BJ (cell line): ENCODE measurements around the gene HSD11B2. TPM values are rescaled to one million over a fixed set of nuclear protein-coding genes. Genes with fewer than 3 reads are reported as not detected.
"Not testable (repeated sequence)": the region's sequence is repeated elsewhere in the genome, so short reads cannot be mapped to it uniquely, and the experiment has no call there.

ENCODE experiments used
- CTCF ChIA-PET: fragments of 350-600 bp; formaldehyde crosslinking; extraction: SDS; loops from one replicate; lab custom pipeline; 2021; ENCODE audit warnings: antibody characterized with exemption, inconsistent platforms; lab: Yijun Ruan, JAX
- POLR2A ChIA-PET: fragments of 300-600 bp; sonication (Branson Sonifier 250); formaldehyde crosslinking; extraction: SDS; loops from one replicate; lab custom pipeline; 2021; ENCODE audit warnings: antibody characterized with exemption; lab: Charles Lee
- DNase-seq: peaks from one replicate; pipeline ENCODE4 v3.0.0-alpha.2; 2011; ENCODE audit warnings: low read depth
- H3K27me3 ChIP-seq: 2 replicates; pipeline ENCODE4 v1.6.0; 2011; ENCODE audit warnings: low read length; ENCODE audit not compliant: control insufficient read depth, insufficient read depth
- H3K36me3 ChIP-seq: 2 replicates; pipeline ENCODE4 v1.5.1; 2011; ENCODE audit warnings: low read length; ENCODE audit not compliant: control insufficient read depth, insufficient read depth
- H3K4me3 ChIP-seq: 2 replicates; pipeline ENCODE4 v1.5.1; 2011; ENCODE audit warnings: low read depth, mild to moderate bottlenecking, control low read depth, low read length
- polyA plus RNA-seq: library from polyadenylated mRNA; depleted of rRNA; stranded (reverse); fragments of >200 nt; gene quantifications from 2 replicates; pipeline ENCODE4 v1.2.3, GENCODE V29; 2011
- TF ChIP-seq, protein P1 (sequence below): IDR thresholded peaks from 2 replicates; pipeline ENCODE4 v1.5.1; 2011; ENCODE audit warnings: low read depth, mild to moderate bottlenecking, control low read depth, inconsistent platforms, low read length, moderate library complexity; ENCODE audit not compliant: insufficient read depth

The HSD11B2 gene
- polyA plus RNA-seq, 1 experiment = 0.07 TPM

DNA sequence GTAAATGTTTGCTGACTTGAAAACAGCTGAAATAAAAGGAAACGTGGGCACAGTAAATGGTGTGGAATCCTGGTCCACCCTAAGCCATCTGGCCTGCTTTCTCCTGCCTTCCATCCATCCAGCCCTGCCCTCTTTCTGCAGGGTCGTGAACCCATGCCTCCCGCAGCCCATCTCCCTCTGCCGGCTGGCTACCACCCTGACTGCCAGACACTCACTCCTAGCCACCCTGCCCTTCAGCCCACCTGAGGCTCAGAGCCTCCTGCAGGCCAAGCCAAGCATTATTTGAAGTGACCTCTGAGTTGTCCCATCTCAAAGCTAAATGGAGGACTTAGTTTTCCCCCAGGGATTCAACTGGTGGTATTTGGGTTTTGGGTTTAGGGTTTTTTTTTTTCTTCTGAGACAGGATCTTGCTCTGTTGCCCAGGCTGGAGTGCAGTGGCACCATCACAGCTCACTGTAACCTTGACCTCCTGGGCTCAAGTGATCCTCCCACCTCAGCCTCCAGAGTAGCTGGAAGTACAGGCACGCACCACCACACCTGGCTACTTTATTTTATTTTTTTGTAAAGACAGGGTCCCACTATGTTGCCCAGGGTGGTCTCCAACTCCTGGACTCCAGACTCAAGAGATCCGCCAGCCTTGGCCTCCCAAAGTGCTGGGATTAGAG is 23.0 kb upstream of the HSD11B2 start:
- Histone ChIP-seq H3K36me3 (no peaks in the 10 kb centered on the region), H3K4me3 (no peak overlapping the region), H3K27me3 (no peaks in the 10 kb centered on the region)
- DNase-seq = no peak
- ChIA-PET POLR2A (no interaction called here), CTCF (interaction anchor here (0.9 to 4.2 kb wide), 7 partner anchors 9 to 431 kb away, joined by 3 to 20 read pairs (median 5); partner anchors contain the start of gene ZDHHC1)
- TF ChIP-seq, protein P1, sequence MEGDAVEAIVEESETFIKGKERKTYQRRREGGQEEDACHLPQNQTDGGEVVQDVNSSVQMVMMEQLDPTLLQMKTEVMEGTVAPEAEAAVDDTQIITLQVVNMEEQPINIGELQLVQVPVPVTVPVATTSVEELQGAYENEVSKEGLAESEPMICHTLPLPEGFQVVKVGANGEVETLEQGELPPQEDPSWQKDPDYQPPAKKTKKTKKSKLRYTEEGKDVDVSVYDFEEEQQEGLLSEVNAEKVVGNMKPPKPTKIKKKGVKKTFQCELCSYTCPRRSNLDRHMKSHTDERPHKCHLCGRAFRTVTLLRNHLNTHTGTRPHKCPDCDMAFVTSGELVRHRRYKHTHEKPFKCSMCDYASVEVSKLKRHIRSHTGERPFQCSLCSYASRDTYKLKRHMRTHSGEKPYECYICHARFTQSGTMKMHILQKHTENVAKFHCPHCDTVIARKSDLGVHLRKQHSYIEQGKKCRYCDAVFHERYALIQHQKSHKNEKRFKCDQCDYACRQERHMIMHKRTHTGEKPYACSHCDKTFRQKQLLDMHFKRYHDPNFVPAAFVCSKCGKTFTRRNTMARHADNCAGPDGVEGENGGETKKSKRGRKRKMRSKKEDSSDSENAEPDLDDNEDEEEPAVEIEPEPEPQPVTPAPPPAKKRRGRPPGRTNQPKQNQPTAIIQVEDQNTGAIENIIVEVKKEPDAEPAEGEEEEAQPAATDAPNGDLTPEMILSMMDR = no peak

DNA sequence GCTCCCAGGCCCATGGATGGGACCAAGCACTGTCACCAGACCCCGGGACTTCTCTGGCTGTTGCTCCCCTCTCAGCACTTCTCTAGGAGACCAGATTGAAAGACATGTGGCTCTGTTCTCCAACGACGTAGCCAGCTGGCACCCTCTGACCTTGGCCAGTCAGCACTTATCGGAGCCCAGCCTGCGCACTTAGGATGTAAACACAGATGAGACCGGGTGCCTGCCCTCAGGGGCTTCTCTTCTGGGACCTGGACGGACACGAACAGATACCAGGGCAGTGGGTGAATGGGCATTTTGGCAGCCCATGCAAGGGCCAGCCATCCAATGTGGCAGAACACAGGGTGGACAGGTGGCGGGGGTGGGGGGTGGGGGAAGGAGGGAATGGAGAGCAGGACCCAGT is 21.3 kb upstream of the HSD11B2 start:
- POLR2A ChIA-PET = no interaction called here
- CTCF ChIA-PET = no interaction called here
- no peak overlapping the region for H3K4me3 ChIP-seq
- no peak for DNase-seq
- TF ChIP-seq, protein P1 = no peak
- no peaks in the 10 kb centered on the region for H3K36me3 ChIP-seq
- no peaks in the 10 kb centered on the region for H3K27me3 ChIP-seq

DNA sequence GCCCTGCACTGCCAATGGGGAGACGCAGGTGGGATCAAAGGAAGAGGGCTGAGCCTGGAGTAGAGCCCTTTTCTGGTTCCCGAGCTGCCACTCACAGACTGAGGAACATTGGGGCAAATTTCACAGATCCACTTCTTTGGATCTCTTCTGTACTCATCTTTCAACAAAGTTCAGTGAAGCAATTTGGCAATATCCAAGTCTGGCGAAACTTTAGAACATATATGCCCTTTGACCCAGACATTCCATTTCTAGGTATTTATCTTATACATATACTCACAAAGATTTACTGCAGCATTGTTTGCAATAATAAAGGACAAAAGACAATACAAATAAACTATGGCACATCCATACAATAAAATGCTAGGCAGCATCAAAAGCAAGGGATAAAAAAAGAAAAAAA is 19.6 kb upstream of the HSD11B2 start:
- no peaks in the 10 kb centered on the region for H3K27me3 ChIP-seq
- ChIA-PET POLR2A (no interaction called here), CTCF (interaction anchor here (0.7 kb wide), 1 partner anchor 141 kb away, joined by 3 read pairs; no protein-coding TSS in a partner anchor)
- DNase-seq = no peak
- H3K4me3 ChIP-seq = no peak overlapping the region
- TF ChIP-seq, protein P1 = no peak
- no peaks in the 10 kb centered on the region for H3K36me3 ChIP-seq

DNA sequence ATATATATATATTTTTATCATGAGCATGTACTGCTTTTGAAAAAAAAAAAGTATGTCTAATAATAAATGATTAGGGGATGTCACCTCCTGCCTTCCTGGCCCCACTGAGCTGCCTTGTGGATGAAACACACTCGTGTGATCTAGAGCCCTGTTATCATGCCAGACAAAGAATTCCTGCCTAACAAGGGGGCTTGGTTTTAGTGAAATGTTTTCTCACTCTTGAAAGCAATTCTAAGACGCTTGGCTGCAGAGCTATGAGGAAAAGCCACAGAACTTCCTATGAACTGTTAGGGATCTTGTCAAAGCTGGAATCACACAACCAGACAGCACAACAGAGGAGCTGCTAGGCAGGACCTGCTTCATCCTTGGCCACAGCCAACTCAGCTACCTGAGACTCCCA is 18.6 kb upstream of the HSD11B2 start:
- no peaks in the 10 kb centered on the region for H3K27me3 ChIP-seq
- H3K36me3 ChIP-seq = no peaks in the 10 kb centered on the region
- POLR2A ChIA-PET = no interaction called here
- DNase-seq = no peak
- CTCF ChIA-PET = interaction anchor here (1.0 to 7.0 kb wide), 2 partner anchors 14 to 53 kb away, joined by 3 to 54 read pairs; no protein-coding TSS in a partner anchor
- no peak overlapping the region for H3K4me3 ChIP-seq
- TF ChIP-seq, protein P1 = no peak

DNA sequence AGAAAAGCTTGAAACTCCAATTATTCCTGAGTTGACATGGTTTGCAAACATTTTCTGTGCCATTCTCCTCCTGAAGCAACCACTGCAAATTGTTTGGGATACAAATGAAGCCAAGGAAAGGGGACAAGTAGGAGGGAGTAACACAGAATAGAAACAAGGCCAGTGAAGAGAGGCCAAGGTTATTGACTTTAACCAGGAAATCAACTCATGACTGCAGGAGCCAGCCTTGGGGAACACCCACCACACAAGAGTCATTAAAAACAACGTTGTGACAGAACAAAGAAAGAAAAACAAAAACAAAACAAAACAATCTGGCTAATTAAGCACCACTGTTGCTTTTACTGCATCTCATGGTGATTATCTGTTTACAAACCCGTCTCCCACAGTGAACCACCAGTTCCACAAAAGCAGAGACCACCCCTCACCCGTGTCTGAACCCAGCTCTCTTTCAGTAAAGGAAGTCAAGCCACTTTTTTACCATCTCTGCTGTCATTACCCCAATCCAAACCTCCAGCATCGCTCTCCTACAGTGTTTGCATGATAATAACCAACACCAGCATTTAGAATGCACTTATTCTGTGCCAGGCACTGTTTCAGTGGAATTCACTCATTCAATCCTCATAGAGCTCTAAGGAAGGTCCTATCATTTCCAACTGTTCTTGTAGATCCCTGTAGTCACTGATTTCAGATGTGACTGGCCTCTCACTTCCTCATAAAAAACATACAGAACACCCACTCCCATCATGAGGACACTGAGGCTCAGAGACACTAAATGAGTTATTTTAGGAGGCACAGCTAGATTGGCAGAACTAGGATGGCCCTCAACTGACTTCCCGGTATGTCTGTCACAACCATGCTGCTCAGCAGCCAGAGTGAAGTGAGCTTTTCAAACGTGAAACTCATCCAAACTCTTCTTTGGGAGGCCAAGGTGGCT is 16.7 kb upstream of the HSD11B2 start:
- TF ChIP-seq, protein P1 = no peak
- POLR2A ChIA-PET = no interaction called here
- CTCF ChIA-PET = interaction anchor here (0.6 to 7.0 kb wide), 7 partner anchors 7 to 107 kb away, joined by 3 to 54 read pairs (median 4); no protein-coding TSS in a partner anchor
- no peaks in the 10 kb centered on the region; the same call in 1 of the 2 replicates for H3K27me3 ChIP-seq
- no peak overlapping the region for H3K4me3 ChIP-seq
- no peak for DNase-seq
- H3K36me3 ChIP-seq = no peaks in the 10 kb centered on the region

DNA sequence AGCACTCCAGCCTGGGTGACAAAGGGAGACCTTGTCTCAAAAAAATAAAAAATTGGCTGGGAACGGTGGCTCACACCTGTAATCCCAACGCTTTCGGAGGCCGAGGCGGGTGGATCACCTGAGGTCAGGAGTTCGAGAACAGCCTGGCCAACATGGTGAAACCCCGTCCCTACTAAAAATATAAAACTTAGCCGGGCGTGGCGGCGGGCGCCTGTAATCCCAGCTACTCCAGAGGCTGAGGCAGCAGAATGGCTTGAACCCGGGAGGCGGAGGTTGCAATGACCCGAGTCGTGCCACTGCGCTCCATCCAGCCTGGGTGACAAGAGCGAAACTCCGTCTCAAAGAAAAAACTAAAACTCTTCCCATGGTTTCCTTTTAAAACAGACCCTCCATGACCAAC is 15.5 kb upstream of the HSD11B2 start:
- POLR2A ChIA-PET, DNase-seq, H3K27me3 ChIP-seq, H3K36me3 ChIP-seq: not testable (repeated sequence)
- CTCF ChIA-PET = interaction anchor here (0.7 to 7.0 kb wide), 4 partner anchors 8 to 66 kb away, joined by 3 to 54 read pairs (median 4); no protein-coding TSS in a partner anchor
- peak overlapping the region; percentile 77 for H3K4me3 ChIP-seq
